H9 (cell line): Measurements from ENCODE around the gene PCSK2. TPM values are rescaled to one million over a fixed set of nuclear protein-coding genes. Genes with fewer than 3 reads are reported as not detected.

Experiments used
- DNase-seq: peaks from one replicate; pipeline ENCODE4 v3.0.0-alpha.2; 2017
- H2AFZ ChIP-seq: one replicate; pipeline ENCODE4 v1.6.1; 2013; ENCODE audit warnings: mild to moderate bottlenecking, low read length, control low read depth, moderate library complexity
- H2AK5ac ChIP-seq: 2 replicates; pipeline ENCODE4 v1.6.1; 2013; ENCODE audit warnings: low read length, control low read depth, mixed read lengths; ENCODE audit not compliant: insufficient read length
- H2BK120ac ChIP-seq: one replicate; pipeline ENCODE4 v1.6.1; 2013; ENCODE audit warnings: low read depth, mild to moderate bottlenecking, low read length, control low read depth, inconsistent platforms; ENCODE audit not compliant: poor library complexity, severe bottlenecking
- H2BK12ac ChIP-seq: 2 replicates; pipeline ENCODE4 v1.6.1; 2013; ENCODE audit warnings: low read length, control low read depth, mixed read lengths, low read depth; ENCODE audit not compliant: insufficient read length
- H2BK15ac ChIP-seq: 2 replicates; pipeline ENCODE4 v1.6.1; 2013; ENCODE audit warnings: low read depth, low read length, control low read depth
- H2BK20ac ChIP-seq: one replicate; pipeline ENCODE4 v1.6.1; 2013; ENCODE audit warnings: low read depth, mild to moderate bottlenecking, low read length, control low read depth, inconsistent platforms; ENCODE audit not compliant: poor library complexity, severe bottlenecking
- H2BK5ac ChIP-seq: 2 replicates; pipeline ENCODE4 v1.6.1; 2013; ENCODE audit warnings: low read length, control low read depth, mixed read lengths; ENCODE audit not compliant: insufficient read length
- H3K14ac ChIP-seq: 2 replicates; pipeline ENCODE4 v1.6.1; 2013; ENCODE audit warnings: low read length, control low read depth; ENCODE audit not compliant: insufficient read depth
- H3K18ac ChIP-seq: 2 replicates; pipeline ENCODE4 v1.6.1; 2013; ENCODE audit warnings: low read depth, mild to moderate bottlenecking, mixed read lengths, low read length, control low read depth; ENCODE audit not compliant: insufficient read length
- H3K23ac ChIP-seq: 2 replicates; pipeline ENCODE4 v1.6.1; 2013; ENCODE audit warnings: low read length, control low read depth, mixed read lengths, low read depth; ENCODE audit not compliant: insufficient read length
- H3K23me2 ChIP-seq: 2 replicates; pipeline ENCODE4 v1.6.1; 2013; ENCODE audit warnings: low read depth, mild to moderate bottlenecking, mixed read lengths, low read length, control low read depth; ENCODE audit not compliant: insufficient read length, poor library complexity, severe bottlenecking
- H3K27ac ChIP-seq: 2 replicates; pipeline ENCODE4 v1.5.1; 2013; ENCODE audit warnings: low read length, control low read depth, mixed read lengths, low read depth; ENCODE audit not compliant: insufficient read length
- H3K27me3 ChIP-seq: 2 replicates; pipeline ENCODE4 v1.6.1; 2013; ENCODE audit warnings: low read length, control low read depth, inconsistent platforms; ENCODE audit not compliant: insufficient read depth
- H3K4ac ChIP-seq: 2 replicates; pipeline ENCODE4 v1.6.1; 2013; ENCODE audit warnings: low read depth, mild to moderate bottlenecking, control low read depth, inconsistent platforms, low read length, moderate library complexity
- H3K4me1 ChIP-seq: 2 replicates; pipeline ENCODE4 v1.6.1; 2013; ENCODE audit warnings: low read length, control low read depth, inconsistent platforms; ENCODE audit not compliant: insufficient read depth
- H3K4me2 ChIP-seq: 2 replicates; pipeline ENCODE4 v1.6.1; 2013; ENCODE audit warnings: low read length, control low read depth, mixed read lengths; ENCODE audit not compliant: insufficient read length, insufficient read depth
- H3K56ac ChIP-seq: 2 replicates; pipeline ENCODE4 v1.6.1; 2013; ENCODE audit warnings: low read depth, mild to moderate bottlenecking, mixed read lengths, low read length, control low read depth; ENCODE audit not compliant: insufficient read length
- H3K79me1 ChIP-seq: 2 replicates; pipeline ENCODE4 v1.6.1; 2013; ENCODE audit warnings: low read depth, mild to moderate bottlenecking, moderate library complexity, low read length, control low read depth, inconsistent platforms; ENCODE audit not compliant: insufficient read depth, poor library complexity, severe bottlenecking
- H3K79me2 ChIP-seq: 2 replicates; pipeline ENCODE4 v1.6.1; 2013; ENCODE audit warnings: low read length, control low read depth, inconsistent platforms; ENCODE audit not compliant: insufficient read depth
- H3K9ac ChIP-seq: 2 replicates; pipeline ENCODE4 v1.6.1; 2013; ENCODE audit warnings: low read length, control low read depth, mixed read lengths; ENCODE audit not compliant: insufficient read length; ENCODE audit errors: extremely low read depth
- H3K9me3 ChIP-seq: one replicate; pipeline ENCODE4 v1.6.1; 2013; ENCODE audit warnings: low read depth, low read length, inconsistent platforms; ENCODE audit not compliant: control insufficient read depth
- H3T11ph ChIP-seq: one replicate; pipeline ENCODE4 v1.6.1; 2013; ENCODE audit warnings: mild to moderate bottlenecking, low read length, control low read depth, inconsistent platforms
- H4K20me1 ChIP-seq: one replicate; pipeline ENCODE4 v1.6.1; 2013; ENCODE audit not compliant: control insufficient read depth, insufficient read length, insufficient read depth
- H4K5ac ChIP-seq: 2 replicates; pipeline ENCODE4 v1.6.1; 2013; ENCODE audit warnings: low read depth, mild to moderate bottlenecking, mixed read lengths, low read length, control low read depth; ENCODE audit not compliant: insufficient read length
- H4K8ac ChIP-seq: replicated peaks from 2 replicates; pipeline ENCODE4 v1.6.1; 2013; ENCODE audit warnings: low read length, control low read depth, mixed read lengths, low read depth; ENCODE audit not compliant: insufficient read length
- H4K91ac ChIP-seq: 2 replicates; pipeline ENCODE4 v1.6.1; 2013; ENCODE audit warnings: low read depth, mild to moderate bottlenecking, moderate library complexity, mixed read lengths, low read length, control low read depth; ENCODE audit not compliant: insufficient read length
- H3K27ac Mint-ChIP-seq, 3 experiments: 2 replicates in 2 of 3; 3 replicates in 1 of 3; pipeline ENCODE4 v1.8.0; 2020 to 2021; ENCODE audit warnings: mixed read lengths in 3 of 3, mild to moderate bottlenecking in 1 of 3, moderate library complexity in 1 of 3
- H3K27me3 Mint-ChIP-seq: 2 replicates; pipeline ENCODE4 v1.8.0; 2021; ENCODE audit warnings: low read depth, mild to moderate bottlenecking, moderate library complexity, mixed read lengths
- H3K36me3 Mint-ChIP-seq, 3 experiments: 2 replicates in 2 of 3; 3 replicates in 1 of 3; pipeline ENCODE4 v1.8.0; 2020 to 2021; ENCODE audit warnings: low read depth in 3 of 3, mixed read lengths in 3 of 3; ENCODE audit not compliant: insufficient read depth in 1 of 3
- H3K4me1 Mint-ChIP-seq, 2 experiments: 2 replicates each; pipeline ENCODE4 v1.8.0; 2020; ENCODE audit warnings: mixed read lengths in 2 of 2
- H3K4me3 Mint-ChIP-seq, 2 experiments: 2 replicates in 1 of 2; 3 replicates in 1 of 2; pipeline ENCODE4 v1.8.0; 2020 to 2021; ENCODE audit warnings: mild to moderate bottlenecking in 2 of 2, mixed read lengths in 2 of 2, moderate library complexity in 1 of 2
- H3K9me3 Mint-ChIP-seq, 2 experiments: 2 replicates in 1 of 2; 3 replicates in 1 of 2; pipeline ENCODE4 v1.8.0; 2020; ENCODE audit warnings: mild to moderate bottlenecking in 2 of 2, mixed read lengths in 2 of 2, moderate library complexity in 1 of 2
- WGBS: extraction: QIAGEN DNeasy Blood & Tissue Kit; methylation state at CpG from one replicate; pipeline ENCODE4 v1.1.7; 2013; ENCODE audit warnings: missing lambda C conversion rate, low lambda C conversion rate, mixed read lengths; ENCODE audit not compliant: insufficient read length; ENCODE audit errors: extremely low coverage; 5-methylcytosine and 5-hydroxymethylcytosine counted together
- total RNA-seq: library from RNA; stranded (reverse); gene quantifications from 2 replicates; pipeline ENCODE4 v1.2.1, GENCODE V29; 2021
- TF ChIP-seq, protein P1 (sequence below): fragments of 200-600 bp; sonication (generic); conservative IDR thresholded peaks from 3 replicates; pipeline ENCODE4 v1.8.0; 2021; ENCODE audit warnings: antibody characterized with exemption, mild to moderate bottlenecking

PCSK2 gene
- total RNA-seq, 1 experiment from 2014 or later: 2.8 TPM

DNA sequence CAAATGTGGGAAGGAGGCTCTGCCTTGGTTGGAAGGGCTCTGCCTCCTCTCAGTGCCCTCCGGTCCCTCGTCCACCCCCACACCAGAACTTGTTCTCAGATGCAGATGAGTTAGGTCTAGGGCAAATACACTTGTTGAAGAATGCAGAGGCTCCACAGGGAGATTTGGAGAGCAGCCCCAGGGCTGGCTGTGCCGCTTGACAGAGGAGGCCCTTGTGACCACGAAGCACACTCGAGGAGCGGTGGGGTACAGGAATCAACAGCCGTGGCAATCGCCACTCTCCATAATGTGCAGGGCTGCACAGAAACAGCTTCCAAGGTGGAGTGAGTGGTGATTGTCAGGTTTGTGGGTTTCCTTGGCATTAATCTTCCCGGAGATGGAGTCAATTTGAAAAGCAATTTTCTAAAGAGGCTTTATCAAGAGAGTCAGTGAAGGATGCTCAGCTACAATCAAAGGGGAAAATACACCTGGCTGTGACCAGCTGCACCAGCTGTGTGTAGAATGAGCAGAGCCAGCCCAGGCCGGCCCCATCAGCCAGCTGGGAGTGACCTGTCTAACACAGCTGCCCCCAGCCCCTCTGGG is 244.9 kb downstream of the PCSK2 start:
- H2AFZ ChIP-seq: no peak overlapping the region

More for the DNA sequence above, 244.9 kb downstream of the PCSK2 start:
- H3K4me2 ChIP-seq: no peak overlapping the region
- H2BK12ac ChIP-seq: no peak overlapping the region
- no peak overlapping the region for H4K8ac ChIP-seq
- H3K79me1 ChIP-seq: no peaks in the 10 kb centered on the region
- H4K91ac ChIP-seq: no peak overlapping the region
- H2BK120ac ChIP-seq: no peak overlapping the region
- no peaks in the 10 kb centered on the region for H3K4me1 ChIP-seq
- H2BK15ac ChIP-seq: no peak overlapping the region
- H3K9ac ChIP-seq: no peak overlapping the region
- no peak overlapping the region for H3K18ac ChIP-seq
- Mint-ChIP-seq H3K27me3 (no peaks in the 10 kb centered on the region; the same call in 1 of the 2 replicates), H3K36me3 (no peaks in the 10 kb centered on the region), H3K9me3 (no peaks in the 10 kb centered on the region), H3K4me1 (peaks cover 5 to 9% of the 10 kb centered on the region in 2 experiments), H3K4me3 (no peak overlapping the region), H3K27ac (no peak overlapping the region; a peak in 1 of 7 replicates)
- H3K27ac ChIP-seq: no peak overlapping the region
- TF ChIP-seq, protein P1, sequence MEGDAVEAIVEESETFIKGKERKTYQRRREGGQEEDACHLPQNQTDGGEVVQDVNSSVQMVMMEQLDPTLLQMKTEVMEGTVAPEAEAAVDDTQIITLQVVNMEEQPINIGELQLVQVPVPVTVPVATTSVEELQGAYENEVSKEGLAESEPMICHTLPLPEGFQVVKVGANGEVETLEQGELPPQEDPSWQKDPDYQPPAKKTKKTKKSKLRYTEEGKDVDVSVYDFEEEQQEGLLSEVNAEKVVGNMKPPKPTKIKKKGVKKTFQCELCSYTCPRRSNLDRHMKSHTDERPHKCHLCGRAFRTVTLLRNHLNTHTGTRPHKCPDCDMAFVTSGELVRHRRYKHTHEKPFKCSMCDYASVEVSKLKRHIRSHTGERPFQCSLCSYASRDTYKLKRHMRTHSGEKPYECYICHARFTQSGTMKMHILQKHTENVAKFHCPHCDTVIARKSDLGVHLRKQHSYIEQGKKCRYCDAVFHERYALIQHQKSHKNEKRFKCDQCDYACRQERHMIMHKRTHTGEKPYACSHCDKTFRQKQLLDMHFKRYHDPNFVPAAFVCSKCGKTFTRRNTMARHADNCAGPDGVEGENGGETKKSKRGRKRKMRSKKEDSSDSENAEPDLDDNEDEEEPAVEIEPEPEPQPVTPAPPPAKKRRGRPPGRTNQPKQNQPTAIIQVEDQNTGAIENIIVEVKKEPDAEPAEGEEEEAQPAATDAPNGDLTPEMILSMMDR: no peak
- no peak overlapping the region for H2BK5ac ChIP-seq
- no peak overlapping the region for H2BK20ac ChIP-seq
- H4K5ac ChIP-seq: no peak overlapping the region
- WGBS: no CpG with 5 or more reads among the region's 10 CpGs
- H4K20me1 ChIP-seq: no peaks in the 10 kb centered on the region
- no peak overlapping the region for H3T11ph ChIP-seq
- no peaks in the 10 kb centered on the region for H3K23me2 ChIP-seq
- no peaks in the 10 kb centered on the region for H3K9me3 ChIP-seq
- H3K14ac ChIP-seq: no peak overlapping the region
- no peak overlapping the region for H3K23ac ChIP-seq
- no peak for DNase-seq
- H3K79me2 ChIP-seq: no peaks in the 10 kb centered on the region
- H2AK5ac ChIP-seq: no peak overlapping the region
- H3K27me3 ChIP-seq: no peaks in the 10 kb centered on the region
- H3K56ac ChIP-seq: no peak overlapping the region
- H3K4ac ChIP-seq: no peak overlapping the region
